ENCODE data around the gene KY.
A peak's percentile ranks its signal among the peaks of the same experiment; 100 is the strongest.
"Not testable (repeated sequence)": the region's sequence is repeated elsewhere in the genome, so short reads cannot be mapped to it uniquely, and the experiment has no call there.

Gene KY

DNA sequence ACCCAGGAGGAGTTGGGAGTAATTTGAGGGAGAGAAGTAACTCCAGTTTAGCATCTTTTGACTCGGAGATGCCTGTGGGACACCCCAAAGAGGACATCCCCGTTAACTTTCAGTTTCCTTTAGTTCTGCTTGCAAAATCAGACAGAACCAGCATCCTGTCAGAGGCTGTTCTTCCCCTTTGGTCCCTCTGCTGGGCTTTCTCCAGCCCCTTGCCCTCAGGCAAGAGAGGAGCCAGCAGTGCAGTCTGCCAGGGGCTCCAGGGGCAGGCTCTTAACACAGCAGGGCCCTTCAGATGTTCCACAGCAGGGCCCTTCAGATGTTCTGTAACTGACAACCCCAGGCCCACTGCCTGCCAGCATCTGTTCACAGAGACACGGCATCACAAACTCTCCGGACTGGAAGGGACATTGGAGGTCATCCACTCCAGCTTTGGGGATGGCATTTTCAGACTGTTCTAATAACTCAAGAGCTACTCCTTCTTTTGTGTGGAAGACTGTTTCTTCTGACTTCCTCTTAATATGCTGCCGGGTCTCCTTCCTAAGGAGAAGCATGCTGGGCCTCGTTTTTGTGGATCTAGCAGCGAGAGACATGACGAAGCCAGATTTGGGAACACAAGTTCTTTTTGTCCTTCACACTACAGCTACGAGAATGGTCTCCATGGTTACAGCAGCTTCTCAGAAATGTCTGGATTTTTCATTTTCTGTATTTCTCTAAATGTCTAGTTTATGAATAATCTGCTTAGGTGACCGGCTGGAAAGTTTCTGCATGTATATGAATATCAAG lies 51.9 kb downstream of the KY start:
- peak; percentile 65 for DNase-seq

GRCh38 chr3:134597390-134597970 lies 53.3 kb downstream of the KY start:
- no peak for DNase-seq

DNA sequence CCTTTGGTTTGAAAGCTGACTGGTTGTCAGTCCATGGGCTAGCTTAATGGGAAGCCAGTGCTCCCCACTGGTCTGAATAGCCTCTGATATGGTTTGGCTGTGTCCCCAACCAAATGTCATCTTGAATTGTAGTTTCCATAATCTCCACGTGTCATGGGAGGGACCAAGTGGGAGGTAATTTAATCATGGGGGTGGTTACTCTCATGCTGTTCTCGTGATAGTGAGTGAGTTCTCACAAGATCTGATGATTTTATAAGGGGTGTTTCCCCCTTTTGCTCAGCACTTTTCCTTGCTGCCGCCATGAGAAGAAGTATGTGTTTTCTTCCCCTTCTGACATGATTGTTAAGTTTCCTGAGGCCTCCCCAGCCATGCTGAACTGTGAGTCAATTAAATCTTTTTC lies 55.8 kb downstream of the KY start:
- peak; percentile 50 for DNase-seq

DNA sequence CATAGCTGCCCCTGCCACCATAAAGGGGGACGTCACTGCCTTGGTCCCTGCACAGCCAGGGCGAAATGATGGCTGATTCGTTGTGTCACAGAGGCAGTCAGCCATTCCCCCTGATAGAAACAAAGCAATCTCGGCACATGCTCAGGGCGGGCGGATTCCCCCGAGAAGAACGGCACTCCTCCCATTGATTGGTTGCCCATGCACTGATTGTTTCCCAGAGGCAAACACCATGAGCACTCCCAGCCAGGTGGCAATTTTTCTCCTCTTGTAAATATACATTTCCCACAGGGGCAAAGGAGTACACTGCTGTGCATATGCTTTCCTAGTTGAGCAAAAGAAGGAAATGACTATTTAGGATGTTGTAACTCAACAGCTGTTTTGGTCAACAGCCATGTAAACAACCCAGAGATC lies 56.5 kb downstream of the KY start:
- peak; percentile 59 for DNase-seq

GRCh38 chr3:134592806-134593205 lies 58.0 kb downstream of the KY start:
- no peak for DNase-seq

DNA sequence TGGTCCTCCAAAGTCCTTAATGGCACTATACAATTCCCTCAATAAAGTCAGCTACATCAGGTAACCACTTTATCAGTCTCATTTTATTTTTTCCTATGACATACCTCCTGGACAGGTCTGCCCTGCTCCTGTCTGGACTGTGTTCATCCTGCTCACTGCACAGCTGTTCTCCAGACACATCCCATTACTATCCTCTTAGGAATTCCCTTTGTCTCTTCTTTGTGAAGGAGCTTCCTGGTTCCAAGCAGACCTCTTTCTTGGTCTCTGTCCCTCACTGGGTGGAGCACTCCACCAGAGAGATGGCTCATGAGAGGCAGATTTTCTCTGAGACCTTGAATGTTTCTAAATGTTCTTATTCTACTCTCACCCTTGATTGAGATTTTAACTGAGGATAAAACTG lies 60.1 kb downstream of the KY start:
- DNase-seq, result no peak

DNA sequence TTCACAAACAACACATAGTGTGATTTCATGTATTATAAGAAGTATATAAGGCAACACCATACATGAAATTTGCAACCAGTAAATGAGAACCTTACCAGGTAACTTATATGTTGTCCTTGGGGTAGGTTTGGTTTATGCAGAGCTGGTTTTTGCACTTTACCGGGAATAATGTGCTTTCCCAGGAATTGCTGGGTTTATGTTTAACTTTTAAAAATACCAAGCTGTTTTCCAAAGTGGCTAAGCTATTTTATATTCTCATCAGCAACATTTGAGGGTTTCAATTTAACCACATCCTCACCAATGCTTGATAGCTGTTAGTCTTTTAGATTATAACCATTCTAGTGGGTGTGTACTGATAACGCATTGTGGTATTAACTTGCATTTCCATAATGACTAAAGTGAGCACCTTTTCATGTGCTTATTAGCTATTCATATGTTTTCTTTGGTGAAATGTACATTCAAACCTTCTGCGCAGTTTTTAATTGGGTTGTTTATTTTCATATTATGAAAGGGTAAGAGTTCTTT lies 71.6 kb downstream of the KY start:
- no peak for DNase-seq

DNA sequence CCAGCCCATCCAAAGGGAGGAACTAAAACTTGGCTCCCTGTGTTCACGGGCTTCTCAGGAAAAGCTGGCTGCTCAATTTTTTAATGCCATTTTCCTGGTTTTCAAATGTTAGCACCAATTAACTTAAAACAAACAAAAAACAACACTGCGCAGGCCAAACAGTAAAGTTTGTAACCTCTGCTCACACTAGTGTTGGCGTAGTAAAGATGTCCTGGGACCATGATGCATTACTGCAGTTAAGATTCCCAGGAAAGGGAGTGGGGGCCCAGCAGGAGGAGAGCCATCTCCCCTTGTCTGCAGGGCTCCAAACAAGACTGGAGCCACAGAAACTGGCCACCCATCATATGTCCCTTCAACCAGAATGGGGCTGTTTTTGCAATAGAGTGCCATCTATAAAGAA lies 74.0 kb downstream of the KY start:
- DNase-seq, result no peak

DNA sequence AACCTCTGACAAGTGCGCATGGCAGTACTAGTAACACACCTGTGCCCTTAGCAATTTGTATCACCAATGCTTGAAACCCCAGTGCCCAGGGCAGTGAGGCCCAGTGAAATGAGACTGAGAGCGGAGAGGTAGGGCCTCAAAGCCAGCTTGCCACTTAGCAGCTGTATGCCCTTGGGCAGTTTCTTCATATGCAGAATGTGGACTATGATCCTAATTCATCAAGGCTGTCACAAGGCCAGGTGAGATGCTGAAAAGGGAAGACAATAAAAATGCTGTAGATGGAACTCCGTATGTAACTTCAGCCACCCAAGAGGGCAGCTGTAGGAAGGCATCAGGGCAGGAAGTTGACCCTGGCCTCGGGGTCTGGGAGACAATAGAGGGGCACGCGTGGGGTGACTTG lies 74.4 kb downstream of the KY start:
- no peak for DNase-seq

DNA sequence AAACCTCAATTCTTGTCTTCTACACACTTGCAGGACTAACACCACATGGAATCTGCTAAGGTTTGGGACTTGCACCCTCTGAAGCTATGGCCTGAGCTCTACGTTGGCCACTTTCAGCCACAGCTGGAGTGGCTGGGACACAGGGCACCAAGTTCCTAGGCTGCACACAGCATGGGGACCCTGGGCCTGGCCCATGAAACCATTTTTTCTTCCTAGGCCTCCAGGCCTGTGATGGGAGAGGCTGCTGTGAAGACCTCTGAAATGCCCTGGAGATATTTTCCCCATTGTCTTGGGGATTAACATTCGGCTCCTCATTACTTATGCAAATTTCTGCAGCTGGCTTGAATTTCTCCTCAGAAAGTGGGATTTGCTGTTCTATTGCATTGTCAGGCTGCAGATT lies 80.9 kb downstream of the KY start:
- not testable (repeated sequence) for DNase-seq

GRCh38 chr3:134568790-134569189 lies 82.0 kb downstream of the KY start:
- DNase-seq, result no peak

DNA sequence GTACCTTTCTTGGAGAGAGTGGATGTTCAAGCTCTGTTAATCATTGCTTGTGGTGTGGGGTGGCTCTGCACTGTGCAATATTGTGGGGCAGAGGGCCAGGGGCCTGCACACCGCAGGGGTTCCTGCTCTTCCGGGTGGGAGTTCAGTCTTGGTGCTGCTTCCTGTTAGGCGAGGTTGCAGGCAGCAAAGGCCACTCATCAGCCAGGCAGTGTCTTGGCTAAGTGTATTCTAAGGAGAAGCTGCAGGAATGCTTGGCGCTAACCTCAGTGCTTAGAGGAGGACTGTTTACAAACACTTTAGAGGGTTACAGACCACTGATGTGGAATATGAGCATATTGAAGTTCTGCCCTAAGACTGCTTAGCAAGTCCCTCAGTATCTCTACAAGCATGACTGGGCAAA lies 83.2 kb downstream of the KY start:
- no peak for DNase-seq

DNA sequence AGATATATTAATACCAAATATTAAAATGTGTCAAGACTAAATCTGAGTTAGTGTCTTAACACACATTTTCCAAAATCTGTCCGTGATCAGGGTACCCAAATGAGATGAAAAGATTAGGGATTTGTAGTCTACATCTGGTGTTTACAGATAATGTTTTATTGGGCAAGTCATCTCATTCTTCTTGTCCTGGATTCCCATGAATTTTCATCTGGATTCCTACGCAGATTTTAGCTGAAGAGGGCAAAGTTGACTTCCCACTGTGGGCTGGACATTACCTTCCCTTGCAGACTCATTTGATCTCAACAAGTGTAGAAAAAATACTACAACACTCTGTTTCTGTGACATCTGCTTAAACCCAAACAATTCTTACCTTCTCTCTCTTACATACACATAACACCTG lies 85.8 kb downstream of the KY start:
- no peak for DNase-seq

- DNase-seq, result no peak
Measured at GRCh38 chr3:134563601-134564000, 87.2 kb downstream of the KY start.

DNA sequence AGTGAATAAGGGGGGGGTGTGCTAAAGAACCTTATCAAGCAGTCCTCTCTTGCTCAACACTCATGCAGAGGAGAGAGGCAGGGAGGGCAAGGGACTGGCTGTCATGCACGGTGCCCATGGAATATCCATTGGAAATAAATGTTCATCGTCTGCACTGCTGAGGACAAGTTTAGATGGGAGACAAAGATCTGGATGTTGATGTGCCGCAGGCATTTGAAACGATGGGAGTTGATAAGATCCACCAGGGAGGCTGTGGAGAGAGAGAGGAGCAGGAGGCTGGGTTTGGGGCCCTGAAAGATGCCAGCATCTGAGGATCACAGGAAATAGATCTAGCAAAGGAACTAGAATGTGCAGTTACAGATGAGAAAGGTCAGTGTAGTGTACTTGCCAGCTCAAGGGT lies 88.8 kb downstream of the KY start:
- no peak for DNase-seq

- no peak for DNase-seq
Measured at GRCh38 chr3:134559591-134559990, 91.2 kb downstream of the KY start.

Measured in inflammatory macrophage treated with lipopolysaccharide for 4 hours (primary cell).